GM12874 (cell line): ENCODE results near the gene SETD1A.

Source experiments
- TF ChIP-seq, protein P1 (sequence below): IDR thresholded peaks from 2 replicates; pipeline ENCODE4 v1.5.1; 2011; ENCODE audit warnings: low read depth, mild to moderate bottlenecking, control low read depth, low read length, moderate library complexity; ENCODE audit not compliant: insufficient read depth

SETD1A gene

DNA sequence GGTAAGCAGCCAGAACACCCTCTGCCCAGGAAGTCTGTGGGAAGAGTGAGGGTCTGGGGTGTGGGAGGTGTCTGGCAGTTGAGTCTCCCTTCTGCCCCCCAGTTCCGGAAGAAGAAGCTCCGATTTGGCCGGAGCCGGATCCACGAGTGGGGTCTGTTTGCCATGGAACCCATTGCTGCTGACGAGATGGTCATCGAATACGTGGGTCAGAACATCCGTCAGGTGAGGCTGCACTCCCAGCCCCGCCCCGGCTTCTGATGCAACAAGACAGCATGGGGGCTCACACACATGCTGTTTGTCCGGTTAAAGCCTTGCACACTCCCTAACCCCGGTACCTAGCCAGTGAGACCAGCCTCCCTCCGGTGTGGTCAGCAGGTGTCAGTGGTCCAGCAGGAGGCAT is 23.4 kb downstream of the SETD1A start:
- TF ChIP-seq, protein P1, sequence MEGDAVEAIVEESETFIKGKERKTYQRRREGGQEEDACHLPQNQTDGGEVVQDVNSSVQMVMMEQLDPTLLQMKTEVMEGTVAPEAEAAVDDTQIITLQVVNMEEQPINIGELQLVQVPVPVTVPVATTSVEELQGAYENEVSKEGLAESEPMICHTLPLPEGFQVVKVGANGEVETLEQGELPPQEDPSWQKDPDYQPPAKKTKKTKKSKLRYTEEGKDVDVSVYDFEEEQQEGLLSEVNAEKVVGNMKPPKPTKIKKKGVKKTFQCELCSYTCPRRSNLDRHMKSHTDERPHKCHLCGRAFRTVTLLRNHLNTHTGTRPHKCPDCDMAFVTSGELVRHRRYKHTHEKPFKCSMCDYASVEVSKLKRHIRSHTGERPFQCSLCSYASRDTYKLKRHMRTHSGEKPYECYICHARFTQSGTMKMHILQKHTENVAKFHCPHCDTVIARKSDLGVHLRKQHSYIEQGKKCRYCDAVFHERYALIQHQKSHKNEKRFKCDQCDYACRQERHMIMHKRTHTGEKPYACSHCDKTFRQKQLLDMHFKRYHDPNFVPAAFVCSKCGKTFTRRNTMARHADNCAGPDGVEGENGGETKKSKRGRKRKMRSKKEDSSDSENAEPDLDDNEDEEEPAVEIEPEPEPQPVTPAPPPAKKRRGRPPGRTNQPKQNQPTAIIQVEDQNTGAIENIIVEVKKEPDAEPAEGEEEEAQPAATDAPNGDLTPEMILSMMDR: no peak

DNA sequence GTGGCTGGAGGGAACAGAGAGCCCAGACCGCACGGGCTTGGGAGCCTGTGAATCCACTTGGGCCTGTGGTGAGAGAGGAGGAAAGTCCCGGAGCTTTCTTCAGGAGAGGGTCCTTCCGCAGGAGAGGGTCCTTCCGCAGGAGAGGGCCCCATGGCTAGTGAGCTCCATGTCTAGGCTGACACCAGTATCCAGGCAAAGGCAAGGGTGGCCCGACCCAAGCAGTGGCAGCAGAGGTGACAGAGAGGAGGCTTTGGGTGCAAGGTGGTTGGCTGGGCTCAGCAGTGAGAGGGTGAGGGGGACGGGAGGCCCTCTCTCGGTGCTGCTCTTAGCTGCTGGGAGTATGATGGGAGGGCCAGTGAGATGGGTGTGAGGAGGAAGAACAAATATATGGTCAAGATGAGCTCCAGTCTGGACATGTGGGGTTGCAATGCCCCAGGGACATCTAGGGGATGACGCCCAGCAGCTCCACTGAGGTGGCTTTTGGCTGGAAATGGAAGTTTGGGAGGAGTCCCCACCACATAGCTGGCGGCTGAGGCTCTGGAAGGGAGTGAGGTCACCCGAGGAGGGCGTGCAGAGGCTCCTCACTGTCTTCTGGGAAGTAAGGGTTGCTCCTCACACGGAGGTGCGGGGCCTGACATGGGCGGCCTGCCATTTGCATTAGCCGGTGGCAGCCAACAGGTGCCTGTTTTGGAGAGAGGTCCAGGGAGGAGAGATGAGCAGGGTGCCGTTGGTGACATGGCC is 25.2 kb downstream of the SETD1A start:
- TF ChIP-seq, protein P1: no peak

DNA sequence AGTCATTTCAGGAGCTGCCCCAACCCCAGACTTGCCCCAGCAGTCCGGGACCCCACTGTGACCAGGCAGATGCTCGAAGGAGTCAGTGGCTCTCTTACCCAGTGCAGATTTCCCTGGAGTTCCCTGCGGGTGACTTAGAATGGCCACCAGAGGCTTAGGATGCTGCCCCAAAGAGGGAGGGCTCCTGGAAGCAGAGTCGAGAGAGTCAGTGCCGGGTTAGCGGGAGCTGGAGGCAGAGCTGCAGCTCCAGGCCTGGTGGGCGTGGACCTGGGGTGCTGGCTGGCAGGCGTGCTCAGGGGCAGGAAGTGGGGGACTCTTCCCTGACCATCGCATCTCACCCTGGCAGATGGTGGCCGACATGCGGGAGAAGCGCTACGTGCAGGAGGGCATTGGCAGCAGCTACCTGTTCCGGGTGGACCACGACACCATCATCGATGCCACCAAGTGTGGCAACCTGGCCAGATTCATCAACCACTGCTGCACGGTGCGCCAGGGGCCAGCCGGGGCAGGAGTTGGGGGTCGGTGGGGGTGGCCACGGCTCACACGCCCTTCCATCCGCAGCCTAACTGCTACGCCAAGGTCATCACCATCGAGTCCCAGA is 25.8 kb downstream of the SETD1A start:
- TF ChIP-seq, protein P1: no peak

DNA sequence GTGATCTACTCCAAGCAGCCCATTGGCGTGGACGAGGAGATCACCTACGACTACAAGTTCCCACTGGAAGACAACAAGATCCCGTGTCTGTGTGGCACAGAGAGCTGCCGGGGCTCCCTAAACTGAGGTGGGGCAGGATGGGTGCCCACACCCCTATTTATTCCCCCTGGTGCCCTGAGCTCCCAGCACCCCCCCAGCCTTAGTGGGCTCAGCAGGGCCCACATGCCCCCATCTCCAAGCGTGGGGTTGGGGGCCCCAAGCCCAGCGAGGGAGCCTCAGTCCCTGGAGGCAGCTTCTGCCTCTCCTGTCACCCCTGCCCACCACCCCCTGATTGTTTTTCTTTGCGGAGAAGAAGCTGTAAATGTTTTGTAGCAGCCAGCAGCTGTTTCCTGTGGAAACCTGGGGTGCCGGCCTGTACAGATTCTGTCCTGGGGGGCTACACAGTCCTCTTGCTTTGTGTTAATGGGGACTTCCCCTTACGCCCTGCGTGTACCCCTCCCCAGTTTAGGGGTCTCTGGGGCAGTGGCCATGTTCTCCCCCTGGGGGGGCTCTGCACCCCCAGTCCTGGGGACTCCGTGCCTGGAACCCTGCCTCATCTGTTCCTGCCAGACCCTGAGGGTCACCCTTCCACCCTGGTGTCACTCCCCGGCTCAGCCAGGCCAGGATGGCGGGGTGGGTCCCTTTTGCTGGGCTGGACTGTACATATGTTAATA is 26.5 kb downstream of the SETD1A start:
- TF ChIP-seq, protein P1: no peak

DNA sequence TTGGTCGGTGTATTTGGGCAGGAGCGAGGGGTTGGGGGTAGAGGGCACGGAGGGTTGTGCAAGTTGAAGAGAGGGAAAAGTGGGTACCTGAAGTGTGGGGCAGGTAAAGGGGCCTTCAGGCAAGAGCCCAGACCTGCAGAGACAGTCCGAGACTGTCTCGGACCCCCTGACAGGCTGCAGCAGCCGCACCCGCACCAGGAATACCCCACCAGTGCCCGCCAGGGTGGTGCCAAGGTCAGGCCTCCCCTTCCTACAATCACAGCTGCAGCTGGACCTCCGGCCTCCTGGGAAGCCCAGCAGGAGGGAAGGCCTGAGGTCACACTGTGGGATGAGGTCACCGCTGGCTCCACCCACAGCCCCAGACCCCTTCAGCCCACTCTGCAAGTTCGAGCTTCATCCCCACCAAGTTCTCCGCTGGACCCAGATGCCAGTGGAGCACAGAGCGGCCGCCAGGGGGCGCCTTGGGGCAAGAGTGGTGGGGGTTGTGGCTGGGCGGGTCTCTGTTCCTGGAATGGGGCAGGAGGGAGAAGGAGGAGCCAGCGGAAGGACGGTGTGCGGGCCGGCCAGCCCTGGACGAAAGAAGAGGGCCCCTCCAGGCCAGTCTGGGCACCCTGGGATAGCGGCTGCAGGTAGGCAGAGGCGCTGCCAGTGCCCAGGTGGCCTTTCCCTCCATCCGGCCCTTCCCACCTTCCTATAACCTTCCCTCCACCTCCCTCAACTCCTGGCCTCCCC is 27.3 kb downstream of the SETD1A start, which contains the start of gene HSD3B7:
TSS of gene HSD3B7 (plus strand) at position 539 of the 732 bp plus-strand sequence. CDS start 452 bp downstream, outside the sequence.
- TF ChIP-seq, protein P1: peak; percentile 93

DNA sequence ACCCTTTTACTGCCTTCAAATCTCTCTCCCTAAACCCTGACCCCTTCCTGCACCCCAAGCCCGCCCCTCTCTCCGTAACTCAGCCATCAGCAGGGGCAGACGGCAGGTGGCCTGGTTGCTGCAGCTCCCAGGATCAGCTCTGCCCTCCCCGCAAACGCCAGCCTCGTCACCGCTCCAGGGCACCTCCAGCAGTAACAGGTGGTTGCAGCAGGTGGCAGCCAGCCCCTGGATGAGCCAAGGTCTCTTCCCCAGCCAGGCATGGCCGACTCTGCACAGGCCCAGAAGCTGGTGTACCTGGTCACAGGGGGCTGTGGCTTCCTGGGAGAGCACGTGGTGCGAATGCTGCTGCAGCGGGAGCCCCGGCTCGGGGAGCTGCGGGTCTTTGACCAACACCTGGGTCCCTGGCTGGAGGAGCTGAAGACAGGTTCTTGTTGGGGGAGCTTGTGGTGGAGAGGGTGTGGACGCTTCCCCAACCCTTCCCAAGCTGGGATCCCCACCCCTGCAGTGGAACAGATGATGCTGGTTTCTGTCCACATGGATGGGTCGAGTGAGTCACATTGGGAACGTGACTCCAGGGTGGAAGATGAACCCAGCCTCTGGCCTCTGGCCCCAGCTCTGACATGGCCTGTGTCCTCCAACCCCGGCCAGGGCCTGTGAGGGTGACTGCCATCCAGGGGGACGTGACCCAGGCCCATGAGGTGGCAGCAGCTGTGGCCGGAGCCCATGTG is 28.0 kb downstream of the SETD1A start:
- TF ChIP-seq, protein P1: no peak
